ENCODE measurements around the gene ARID1B.
A peak's percentile ranks its signal among the peaks of the same experiment; 100 is the strongest.

Gene ARID1B

DNA sequence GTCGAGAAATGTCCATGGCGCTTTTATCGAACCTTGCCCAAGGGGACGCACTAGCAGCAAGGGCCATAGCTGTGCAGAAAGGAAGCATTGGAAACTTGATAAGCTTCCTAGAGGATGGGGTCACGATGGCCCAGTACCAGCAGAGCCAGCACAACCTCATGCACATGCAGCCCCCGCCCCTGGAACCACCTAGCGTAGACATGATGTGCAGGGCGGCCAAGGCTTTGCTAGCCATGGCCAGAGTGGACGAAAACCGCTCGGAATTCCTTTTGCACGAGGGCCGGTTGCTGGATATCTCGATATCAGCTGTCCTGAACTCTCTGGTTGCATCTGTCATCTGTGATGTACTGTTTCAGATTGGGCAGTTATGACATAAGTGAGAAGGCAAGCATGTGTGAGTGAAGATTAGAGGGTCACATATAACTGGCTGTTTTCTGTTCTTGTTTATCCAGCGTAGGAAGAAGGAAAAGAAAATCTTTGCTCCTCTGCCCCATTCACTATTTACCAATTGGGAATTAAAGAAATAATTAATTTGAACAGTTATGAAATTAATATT lies 430.4 kb downstream of the ARID1B start:
- no peak overlapping the region for H4K91ac ChIP-seq (ENCODE audit: low read depth, low read length, poor library complexity)
- H3K4ac ChIP-seq (ENCODE audit: low read length): no peak overlapping the region
- no peak overlapping the region for H2BK5ac ChIP-seq (ENCODE audit: low read length)
- H3K27me3 ChIP-seq (ENCODE audit: control insufficient read depth in 3 of 3, insufficient read depth in 3 of 3, low read depth in 1 of 3, low read length in 3 of 3): no peaks in the 10 kb centered on the region
- H3K36me3 ChIP-seq (replicated peaks in 1 of 2; ENCODE audit: control insufficient read depth in 2 of 2, insufficient read depth in 2 of 2, low read length in 2 of 2): peaks cover 23 to 70% of the 10 kb centered on the region in 2 donors
- H3K23ac ChIP-seq (ENCODE audit: low read depth, low read length, poor library complexity): no peak overlapping the region
- H3K9ac ChIP-seq (ENCODE audit: low read depth, low read length, poor library complexity): no peak overlapping the region
- no peak overlapping the region for H2AK5ac ChIP-seq (ENCODE audit: low read depth, low read length)
- peaks cover 0 to 2% of the 10 kb centered on the region in 2 donors for H3K9me3 ChIP-seq (replicated peaks in 1 of 2; ENCODE audit: control insufficient read depth in 2 of 2, insufficient read depth in 1 of 2, low read depth in 1 of 2, low read length in 2 of 2)
- H2BK15ac ChIP-seq (ENCODE audit: low read length): no peak overlapping the region
- H3K4me3 ChIP-seq (ENCODE audit: low read length in 2 of 2): no peak overlapping the region
- no peak overlapping the region for H3K14ac ChIP-seq (ENCODE audit: low read length)
- DNase-seq (ENCODE audit: low spot score): no peak
- H2BK12ac ChIP-seq (ENCODE audit: low read length): no peak overlapping the region
- no peaks in the 10 kb centered on the region for H3K79me1 ChIP-seq (ENCODE audit: low read depth, low read length)
- WGBS, 2 donors (ENCODE audit: extremely low coverage in 2 of 2, insufficient read length in 2 of 2, insufficient replicate concordance in 1 of 2): no CpG with 5 or more reads among the region's 15 CpGs
- no peak overlapping the region for H3K18ac ChIP-seq (ENCODE audit: low read length)
- H4K8ac ChIP-seq (ENCODE audit: low read depth, low read length): no peak overlapping the region
- no peak overlapping the region for H2BK120ac ChIP-seq (ENCODE audit: low read depth, low read length)
- no peak overlapping the region for H3K4me2 ChIP-seq (ENCODE audit: insufficient read depth, low read length, poor library complexity, severe bottlenecking)
- no peaks in the 10 kb centered on the region for H3K4me1 ChIP-seq (ENCODE audit: control insufficient read depth in 2 of 2, insufficient read depth in 1 of 2, low read depth in 1 of 2, low read length in 2 of 2)
- H3K27ac ChIP-seq (replicated peaks; ENCODE audit: low read length): no peak overlapping the region
- H2AFZ ChIP-seq (ENCODE audit: low read length): no peak overlapping the region

DNA sequence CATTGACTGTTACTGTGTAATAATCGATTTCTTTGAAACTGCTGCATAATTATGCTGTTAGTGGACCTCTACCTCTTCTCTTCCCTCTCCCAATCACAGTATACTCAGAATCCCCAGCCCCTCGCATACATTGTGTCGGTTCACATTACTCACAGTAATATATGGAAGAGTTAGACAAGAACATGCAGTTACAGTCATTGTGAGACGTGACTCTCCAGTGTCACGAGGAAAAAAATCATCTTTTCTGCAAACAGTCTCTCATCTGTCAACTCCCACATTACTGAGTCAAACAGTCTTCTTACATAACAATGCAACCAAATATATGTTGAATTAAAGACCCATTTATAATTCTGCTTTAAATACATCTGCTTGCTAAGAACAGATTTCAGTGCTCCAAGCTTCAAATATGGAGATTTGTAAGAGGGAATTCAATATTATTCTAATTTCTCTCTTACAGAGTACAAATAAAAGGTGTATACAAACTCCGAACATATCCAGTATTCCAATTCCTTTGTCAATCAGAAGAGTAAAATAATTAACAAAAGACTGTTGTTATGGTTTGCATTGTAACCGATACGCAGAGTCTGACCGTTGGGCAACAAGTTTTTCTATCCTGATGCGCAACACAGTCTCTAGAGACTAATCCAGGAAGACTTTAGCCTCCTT lies 432.8 kb downstream of the ARID1B start:
- H2BK15ac ChIP-seq (ENCODE audit: low read length): no peak overlapping the region
- no peak overlapping the region for H2AK5ac ChIP-seq (ENCODE audit: low read depth, low read length)
- no peak overlapping the region for H3K4ac ChIP-seq (ENCODE audit: low read length)
- no peak overlapping the region for H3K27ac ChIP-seq (replicated peaks; ENCODE audit: low read length)
- WGBS, 2 donors (ENCODE audit: extremely low coverage in 2 of 2, insufficient read length in 2 of 2, insufficient replicate concordance in 1 of 2): no CpG with 5 or more reads among the region's 10 CpGs
- DNase-seq (ENCODE audit: low spot score): no peak
- H4K91ac ChIP-seq (ENCODE audit: low read depth, low read length, poor library complexity): no peak overlapping the region
- H2BK120ac ChIP-seq (ENCODE audit: low read depth, low read length): no peak overlapping the region
- H3K27me3 ChIP-seq (ENCODE audit: control insufficient read depth in 3 of 3, insufficient read depth in 3 of 3, low read depth in 1 of 3, low read length in 3 of 3): no peaks in the 10 kb centered on the region
- H2BK5ac ChIP-seq (ENCODE audit: low read length): no peak overlapping the region
- no peak overlapping the region for H2BK12ac ChIP-seq (ENCODE audit: low read length)
- no peak overlapping the region for H3K4me3 ChIP-seq (ENCODE audit: low read length in 2 of 2)
- no peak overlapping the region for H3K23ac ChIP-seq (ENCODE audit: low read depth, low read length, poor library complexity)
- H3K36me3 ChIP-seq (replicated peaks in 1 of 2; ENCODE audit: control insufficient read depth in 2 of 2, insufficient read depth in 2 of 2, low read length in 2 of 2): peaks cover 18 to 50% of the 10 kb centered on the region in 2 donors
- H3K9ac ChIP-seq (ENCODE audit: low read depth, low read length, poor library complexity): no peak overlapping the region
- no peaks in the 10 kb centered on the region for H3K79me1 ChIP-seq (ENCODE audit: low read depth, low read length)
- no peak overlapping the region for H2AFZ ChIP-seq (ENCODE audit: low read length)
- peaks cover 0 to 2% of the 10 kb centered on the region in 2 donors for H3K9me3 ChIP-seq (replicated peaks in 1 of 2; ENCODE audit: control insufficient read depth in 2 of 2, insufficient read depth in 1 of 2, low read depth in 1 of 2, low read length in 2 of 2)
- H3K14ac ChIP-seq (ENCODE audit: low read length): no peak overlapping the region
- H3K4me1 ChIP-seq (ENCODE audit: control insufficient read depth in 2 of 2, insufficient read depth in 1 of 2, low read depth in 1 of 2, low read length in 2 of 2): no peaks in the 10 kb centered on the region
- no peak overlapping the region for H3K18ac ChIP-seq (ENCODE audit: low read length)
- no peak overlapping the region for H3K4me2 ChIP-seq (ENCODE audit: insufficient read depth, low read length, poor library complexity, severe bottlenecking)
- H4K8ac ChIP-seq (ENCODE audit: low read depth, low read length): no peak overlapping the region

GRCh38 chr6:157210954-157211353 lies 433.8 kb downstream of the ARID1B start:
- Histone ChIP-seq H2BK120ac (ENCODE audit: low read depth, low read length) (no peak overlapping the region), H3K36me3 (replicated peaks in 1 of 2; ENCODE audit: control insufficient read depth in 2 of 2, insufficient read depth in 2 of 2, low read length in 2 of 2) (peaks cover 18 to 40% of the 10 kb centered on the region in 2 donors), H3K23ac (ENCODE audit: low read depth, low read length, poor library complexity) (no peak overlapping the region), H2BK15ac (ENCODE audit: low read length) (no peak overlapping the region), H2BK5ac (ENCODE audit: low read length) (no peak overlapping the region), H2AK5ac (ENCODE audit: low read depth, low read length) (no peak overlapping the region), H3K79me1 (ENCODE audit: low read depth, low read length) (no peaks in the 10 kb centered on the region), H3K27me3 (ENCODE audit: control insufficient read depth in 3 of 3, insufficient read depth in 3 of 3, low read depth in 1 of 3, low read length in 3 of 3) (no peaks in the 10 kb centered on the region), H3K4me2 (ENCODE audit: insufficient read depth, low read length, poor library complexity, severe bottlenecking) (no peak overlapping the region), H3K4me3 (ENCODE audit: low read length in 2 of 2) (no peak overlapping the region), H4K91ac (ENCODE audit: low read depth, low read length, poor library complexity) (no peak overlapping the region), H4K8ac (ENCODE audit: low read depth, low read length) (no peak overlapping the region), H2AFZ (ENCODE audit: low read length) (no peak overlapping the region), H3K9ac (ENCODE audit: low read depth, low read length, poor library complexity) (no peak overlapping the region), H3K4ac (ENCODE audit: low read length) (no peak overlapping the region), H3K18ac (ENCODE audit: low read length) (no peak overlapping the region), H3K4me1 (ENCODE audit: control insufficient read depth in 2 of 2, insufficient read depth in 1 of 2, low read depth in 1 of 2, low read length in 2 of 2) (no peaks in the 10 kb centered on the region), H3K27ac (replicated peaks; ENCODE audit: low read length) (no peak overlapping the region), H3K14ac (ENCODE audit: low read length) (no peak overlapping the region), H2BK12ac (ENCODE audit: low read length) (no peak overlapping the region), H3K9me3 (replicated peaks in 1 of 2; ENCODE audit: control insufficient read depth in 2 of 2, insufficient read depth in 1 of 2, low read depth in 1 of 2, low read length in 2 of 2) (peaks cover 0 to 2% of the 10 kb centered on the region in 2 donors)
- no peak for DNase-seq (ENCODE audit: low spot score)
- no CpG with 5 or more reads among the region's 3 CpGs for WGBS, 2 donors (ENCODE audit: extremely low coverage in 2 of 2, insufficient read length in 2 of 2, insufficient replicate concordance in 1 of 2)

DNA sequence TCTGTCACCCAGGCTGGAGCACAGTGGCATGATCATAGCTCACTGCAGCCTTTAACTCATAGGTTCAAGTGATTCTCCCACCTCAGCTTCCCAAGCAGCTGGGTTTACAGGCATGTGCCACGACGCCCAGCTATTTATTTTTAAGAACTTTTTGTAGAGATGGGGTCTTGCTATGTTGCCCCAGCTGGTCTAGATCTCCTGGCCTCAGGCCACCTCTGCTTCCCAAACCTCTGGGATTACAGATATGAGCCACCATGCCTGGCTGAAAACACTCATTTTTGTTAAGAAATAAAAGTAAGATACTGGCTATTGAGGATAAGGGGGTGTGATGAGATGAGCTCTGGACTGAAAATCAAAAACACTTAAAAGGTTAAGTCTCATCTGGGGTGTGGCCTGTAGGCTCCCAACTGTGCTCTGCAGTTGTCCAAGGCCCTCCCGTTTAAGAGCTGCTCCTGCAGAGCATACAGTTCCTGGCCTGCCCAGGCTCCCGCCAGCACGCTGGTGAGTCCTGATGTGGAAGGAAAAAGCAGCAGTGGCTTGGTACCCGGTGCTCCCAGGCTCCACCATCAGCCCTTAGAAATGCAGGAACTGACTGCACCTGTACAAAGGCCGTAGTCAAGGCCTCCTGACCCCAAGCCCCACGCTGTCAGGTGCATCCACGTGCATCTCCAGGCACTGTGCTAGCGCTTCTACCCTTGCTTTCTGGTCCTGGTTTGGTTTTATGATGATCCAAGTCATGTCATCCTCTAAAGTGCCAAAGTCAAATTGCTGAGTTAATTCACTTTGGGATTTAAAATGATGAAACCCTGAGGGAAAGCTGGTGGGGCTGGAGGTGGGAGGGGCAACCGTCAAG lies 434.7 kb downstream of the ARID1B start:
- Histone ChIP-seq H3K18ac (ENCODE audit: low read length) (peak overlapping the region; percentile 65), H3K4me1 (ENCODE audit: control insufficient read depth in 2 of 2, insufficient read depth in 1 of 2, low read depth in 1 of 2, low read length in 2 of 2) (no peaks in the 10 kb centered on the region), H3K14ac (ENCODE audit: low read length) (no peak overlapping the region), H3K4ac (ENCODE audit: low read length) (no peak overlapping the region), H2BK5ac (ENCODE audit: low read length) (no peak overlapping the region), H3K4me2 (ENCODE audit: insufficient read depth, low read length, poor library complexity, severe bottlenecking) (no peak overlapping the region), H4K91ac (ENCODE audit: low read depth, low read length, poor library complexity) (no peak overlapping the region), H2BK12ac (ENCODE audit: low read length) (no peak overlapping the region), H2AK5ac (ENCODE audit: low read depth, low read length) (no peak overlapping the region), H3K36me3 (replicated peaks in 1 of 2; ENCODE audit: control insufficient read depth in 2 of 2, insufficient read depth in 2 of 2, low read length in 2 of 2) (peaks cover 9 to 32% of the 10 kb centered on the region in 2 donors), H3K9ac (ENCODE audit: low read depth, low read length, poor library complexity) (no peak overlapping the region), H3K27me3 (ENCODE audit: control insufficient read depth in 3 of 3, insufficient read depth in 3 of 3, low read depth in 1 of 3, low read length in 3 of 3) (no peaks in the 10 kb centered on the region), H3K27ac (replicated peaks; ENCODE audit: low read length) (no peak overlapping the region), H2AFZ (ENCODE audit: low read length) (no peak overlapping the region), H2BK120ac (ENCODE audit: low read depth, low read length) (no peak overlapping the region), H3K23ac (ENCODE audit: low read depth, low read length, poor library complexity) (peak overlapping the region; percentile 48), H3K4me3 (ENCODE audit: low read length in 2 of 2) (no peak overlapping the region), H4K8ac (ENCODE audit: low read depth, low read length) (no peak overlapping the region), H3K9me3 (replicated peaks in 1 of 2; ENCODE audit: control insufficient read depth in 2 of 2, insufficient read depth in 1 of 2, low read depth in 1 of 2, low read length in 2 of 2) (no peaks in the 10 kb centered on the region), H2BK15ac (ENCODE audit: low read length) (no peak overlapping the region), H3K79me1 (ENCODE audit: low read depth, low read length) (no peaks in the 10 kb centered on the region)
- no peak for DNase-seq (ENCODE audit: low spot score)
- WGBS, 2 donors (ENCODE audit: extremely low coverage in 2 of 2, insufficient read length in 2 of 2, insufficient replicate concordance in 1 of 2): no CpG with 5 or more reads among the region's 11 CpGs
